CD4-positive, alpha-beta T cell treated with Interleukin-4 for 1 hour (primary cell): ENCODE results near the gene PDZD2.
A peak's percentile ranks its signal among the peaks of the same experiment; 100 is the strongest.

ENCODE experiments used
- DNase-seq, 2 donors: peaks; one replicate each; pipeline ENCODE4 v3.0.0-alpha.2; 2020 to 2022

Gene PDZD2

DNA sequence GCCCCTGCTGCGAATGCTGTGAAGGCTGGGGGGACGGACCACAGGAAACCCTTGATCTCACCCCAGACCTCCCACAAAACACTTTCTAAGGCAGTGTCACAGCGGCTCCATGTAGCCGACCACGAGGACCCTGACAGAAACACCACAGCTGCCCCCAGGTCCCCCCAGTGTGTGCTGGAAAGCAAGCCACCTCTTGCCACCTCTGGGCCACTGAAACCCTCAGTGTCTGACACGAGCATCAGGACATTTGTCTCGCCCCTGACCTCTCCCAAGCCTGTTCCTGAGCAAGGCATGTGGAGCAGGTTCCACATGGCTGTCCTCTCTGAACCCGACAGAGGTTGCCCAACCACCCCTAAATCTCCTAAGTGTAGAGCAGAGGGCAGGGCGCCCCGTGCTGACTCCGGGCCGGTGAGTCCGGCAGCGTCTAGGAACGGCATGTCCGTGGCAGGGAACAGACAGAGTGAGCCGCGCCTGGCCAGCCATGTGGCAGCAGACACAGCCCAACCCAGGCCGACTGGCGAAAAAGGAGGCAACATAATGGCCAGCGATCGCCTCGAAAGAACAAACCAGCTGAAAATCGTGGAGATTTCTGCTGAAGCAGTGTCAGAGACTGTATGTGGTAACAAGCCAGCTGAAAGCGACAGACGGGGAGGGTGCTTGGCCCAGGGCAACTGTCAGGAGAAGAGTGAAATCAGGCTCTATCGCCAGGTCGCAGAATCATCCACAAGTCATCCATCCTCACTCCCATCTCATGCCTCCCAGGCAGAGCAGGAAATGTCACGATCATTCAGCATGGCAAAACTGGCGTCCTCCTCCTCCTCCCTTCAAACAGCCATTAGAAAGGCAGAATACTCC is 450.4 kb downstream of the PDZD2 start:
- no peak for DNase-seq

DNA sequence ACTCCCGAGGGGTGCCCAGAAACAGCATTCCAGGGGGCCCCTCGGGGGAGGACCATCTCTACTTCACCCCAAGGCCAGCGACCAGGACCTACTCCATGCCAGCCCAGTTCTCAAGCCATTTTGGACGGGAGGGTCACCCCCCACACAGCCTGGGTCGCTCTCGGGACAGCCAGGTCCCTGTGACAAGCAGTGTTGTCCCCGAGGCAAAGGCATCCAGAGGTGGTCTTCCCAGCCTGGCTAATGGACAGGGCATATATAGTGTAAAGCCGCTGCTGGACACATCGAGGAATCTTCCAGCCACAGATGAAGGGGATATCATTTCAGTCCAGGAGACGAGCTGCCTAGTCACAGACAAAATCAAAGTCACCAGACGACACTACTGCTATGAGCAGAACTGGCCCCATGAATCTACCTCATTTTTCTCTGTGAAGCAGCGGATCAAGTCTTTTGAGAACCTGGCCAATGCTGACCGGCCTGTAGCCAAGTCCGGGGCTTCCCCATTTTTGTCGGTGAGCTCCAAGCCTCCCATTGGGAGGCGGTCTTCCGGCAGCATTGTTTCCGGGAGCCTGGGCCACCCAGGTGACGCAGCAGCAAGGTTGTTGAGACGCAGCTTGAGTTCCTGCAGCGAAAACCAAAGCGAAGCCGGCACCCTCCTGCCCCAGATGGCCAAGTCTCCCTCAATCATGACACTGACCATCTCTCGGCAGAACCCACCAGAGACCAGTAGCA is 451.3 kb downstream of the PDZD2 start:
- DNase-seq: no peak

DNA sequence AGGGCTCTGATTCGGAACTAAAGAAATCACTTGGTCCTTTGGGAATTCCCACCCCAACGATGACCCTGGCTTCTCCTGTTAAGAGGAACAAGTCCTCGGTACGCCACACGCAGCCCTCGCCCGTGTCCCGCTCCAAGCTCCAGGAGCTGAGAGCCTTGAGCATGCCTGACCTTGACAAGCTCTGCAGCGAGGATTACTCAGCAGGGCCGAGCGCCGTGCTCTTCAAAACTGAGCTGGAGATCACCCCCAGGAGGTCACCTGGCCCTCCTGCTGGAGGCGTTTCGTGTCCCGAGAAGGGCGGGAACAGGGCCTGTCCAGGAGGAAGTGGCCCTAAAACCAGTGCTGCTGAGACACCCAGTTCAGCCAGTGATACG is 451.8 kb downstream of the PDZD2 start:
- no peak for DNase-seq

DNA sequence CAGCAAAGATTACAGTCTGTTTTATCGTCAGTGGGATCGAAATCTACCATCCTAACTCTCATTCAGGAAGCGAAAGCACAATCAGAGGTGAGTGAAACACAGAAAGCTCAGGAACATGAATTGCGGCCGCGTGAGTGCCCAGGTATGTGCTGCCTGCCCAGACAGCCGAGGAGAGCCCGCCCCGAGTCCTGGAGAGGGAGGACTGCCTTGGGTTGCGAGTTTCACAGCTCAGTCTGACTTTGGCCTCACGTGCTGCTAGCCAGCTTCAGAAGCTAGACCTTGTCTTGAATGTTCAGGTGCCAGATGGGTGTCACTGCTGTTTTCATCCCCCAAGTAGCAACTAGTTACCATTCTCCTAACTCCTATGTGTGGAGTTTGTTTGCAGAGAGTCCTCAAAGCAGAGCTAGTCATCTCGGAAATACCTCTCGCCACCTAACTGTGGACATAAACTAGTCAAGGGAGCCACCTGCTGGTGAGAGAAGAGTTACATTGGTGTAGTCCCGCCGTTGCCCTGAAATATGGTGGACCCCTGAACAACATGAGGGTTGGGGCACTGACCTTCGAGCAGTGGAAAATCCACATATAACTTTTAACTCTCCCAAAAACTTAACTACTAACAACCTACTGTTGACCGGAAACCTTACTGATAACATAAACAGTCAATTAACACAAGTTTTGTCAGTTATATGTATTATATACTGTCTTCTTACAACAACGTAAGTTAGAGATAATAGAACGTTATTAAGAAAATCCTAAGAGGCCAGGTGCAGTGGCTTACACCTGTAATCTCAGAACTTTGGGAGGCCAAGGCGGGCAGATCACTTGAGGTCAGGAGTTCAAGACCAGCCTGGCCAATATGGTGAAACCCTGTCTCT is 454.2 kb downstream of the PDZD2 start:
- DNase-seq: peak; percentile 62

DNA sequence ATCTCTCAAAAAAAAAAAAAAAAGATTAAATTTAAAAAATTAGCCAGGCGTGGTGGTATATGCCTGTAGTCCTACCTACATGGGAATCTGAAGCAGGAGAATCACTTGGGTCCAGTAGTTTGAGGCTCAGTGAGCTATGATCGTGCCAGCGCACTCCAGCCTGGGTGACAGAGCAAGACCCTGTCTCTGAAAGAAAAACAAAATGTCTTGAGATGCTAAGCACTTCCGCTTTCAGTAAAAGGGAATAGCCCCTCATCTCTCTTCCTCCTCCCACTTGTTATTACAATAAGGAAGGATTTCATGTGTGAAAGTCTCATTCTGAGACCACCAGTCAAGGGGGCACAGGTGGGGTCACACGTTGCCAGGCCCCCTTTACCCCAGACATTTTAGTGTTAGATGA is 455.8 kb downstream of the PDZD2 start:
- DNase-seq: no peak

- no peak for DNase-seq
Measured at GRCh38 chr5:32095261-32095671, 456.3 kb downstream of the PDZD2 start.

GRCh38 chr5:32096891-32097595 is 458.1 kb downstream of the PDZD2 start:
- DNase-seq: no peak

DNA sequence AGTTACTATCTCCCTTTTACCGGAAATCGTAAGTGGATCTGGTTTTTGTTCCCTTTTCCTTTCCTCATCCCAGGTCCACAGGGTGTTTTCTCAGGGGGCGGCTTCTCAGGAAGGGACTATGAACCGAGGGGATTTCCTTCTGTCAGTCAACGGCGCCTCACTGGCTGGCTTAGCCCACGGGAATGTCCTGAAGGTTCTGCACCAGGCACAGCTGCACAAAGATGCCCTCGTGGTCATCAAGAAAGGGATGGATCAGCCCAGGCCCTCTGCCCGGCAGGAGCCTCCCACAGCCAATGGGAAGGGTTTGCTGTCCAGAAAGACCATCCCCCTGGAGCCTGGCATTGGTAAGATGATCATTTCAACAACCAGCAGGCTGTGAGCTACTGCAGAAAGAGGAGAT is 459.4 kb downstream of the PDZD2 start:
- DNase-seq: no peak

DNA sequence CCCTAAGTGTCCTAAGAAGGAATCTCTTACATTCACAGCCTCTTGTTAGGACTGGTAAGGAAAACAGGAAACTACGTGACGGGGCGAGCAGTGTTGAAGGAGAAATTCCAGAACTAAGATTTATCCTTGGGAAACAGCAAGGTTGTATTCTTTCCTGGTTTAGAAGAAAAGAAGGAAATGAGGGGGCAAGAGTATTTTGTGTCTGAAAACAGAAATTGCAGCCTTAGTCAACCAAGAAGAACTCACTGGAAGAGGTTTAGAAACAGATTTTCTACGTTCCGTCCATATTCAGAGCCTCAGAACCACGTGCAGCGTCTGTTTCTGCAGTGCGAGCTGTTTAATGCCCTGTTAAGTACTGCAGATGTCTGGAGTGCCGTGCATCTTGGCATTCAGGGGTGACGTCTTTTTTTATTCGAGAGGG is 460.0 kb downstream of the PDZD2 start:
- DNase-seq: no peak

DNA sequence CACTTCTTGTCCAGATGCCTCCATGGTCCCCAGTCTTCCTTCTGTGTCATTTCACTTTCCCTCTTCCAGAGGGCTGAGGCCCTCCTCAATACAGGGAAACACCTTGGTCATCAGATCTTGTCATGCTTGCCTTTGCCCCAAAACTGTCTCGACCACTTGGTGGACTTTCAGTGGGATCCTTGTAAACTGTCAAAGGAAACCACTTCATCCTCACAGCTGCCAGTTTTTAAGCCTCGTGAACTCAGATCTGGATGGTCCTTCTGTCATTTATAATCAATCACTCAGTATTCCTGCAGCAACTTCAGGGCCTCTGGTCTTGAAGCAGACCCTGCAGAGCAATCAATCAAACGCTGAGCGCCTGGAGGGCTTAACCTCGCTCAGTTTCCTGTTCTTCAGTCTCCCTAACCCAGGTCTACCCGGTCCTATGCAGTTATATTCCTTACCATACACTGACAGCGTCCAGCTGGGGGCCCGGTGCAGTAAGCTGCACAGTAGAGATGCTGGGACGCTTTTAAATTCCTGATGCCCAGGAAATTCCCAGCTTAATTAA is 460.6 kb downstream of the PDZD2 start:
- no peak for DNase-seq

- DNase-seq: no peak
Measured at GRCh38 chr5:32100230-32100629, 461.3 kb downstream of the PDZD2 start.

DNA sequence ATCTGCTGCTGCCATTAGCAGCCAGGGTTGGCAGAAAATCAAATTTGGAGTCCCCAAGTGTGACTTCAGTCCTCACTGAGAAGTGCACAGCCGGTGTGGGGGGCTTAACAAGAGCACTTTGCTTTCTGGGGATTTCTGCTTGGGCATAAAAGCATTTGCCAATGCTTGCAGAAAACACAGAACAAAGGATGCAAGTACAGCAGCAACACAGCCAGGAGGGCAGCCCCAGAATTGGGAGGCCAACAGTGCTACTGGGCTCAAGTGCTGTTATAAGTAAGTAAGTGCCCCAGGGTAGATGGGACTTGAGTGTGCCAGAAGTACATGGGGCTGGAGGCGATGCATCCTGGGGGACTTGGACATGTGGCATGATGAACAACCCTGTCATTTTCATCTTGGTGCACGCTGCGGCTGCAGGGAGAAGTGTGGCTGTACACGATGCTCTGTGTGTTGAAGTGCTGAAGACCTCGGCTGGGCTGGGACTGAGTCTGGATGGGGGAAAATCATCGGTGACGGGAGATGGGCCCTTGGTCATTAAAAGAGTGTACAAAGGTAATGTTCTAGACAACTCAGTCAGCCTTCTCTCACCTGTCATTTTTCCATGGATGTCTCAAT is 461.9 kb downstream of the PDZD2 start:
- no peak for DNase-seq

- no peak for DNase-seq
Measured at GRCh38 chr5:32102254-32102986, 463.5 kb downstream of the PDZD2 start.

- no peak for DNase-seq
Measured at GRCh38 chr5:32103521-32103920, 464.6 kb downstream of the PDZD2 start.

GRCh38 chr5:32107291-32107690 is 468.4 kb downstream of the PDZD2 start:
- no peak for DNase-seq

DNA sequence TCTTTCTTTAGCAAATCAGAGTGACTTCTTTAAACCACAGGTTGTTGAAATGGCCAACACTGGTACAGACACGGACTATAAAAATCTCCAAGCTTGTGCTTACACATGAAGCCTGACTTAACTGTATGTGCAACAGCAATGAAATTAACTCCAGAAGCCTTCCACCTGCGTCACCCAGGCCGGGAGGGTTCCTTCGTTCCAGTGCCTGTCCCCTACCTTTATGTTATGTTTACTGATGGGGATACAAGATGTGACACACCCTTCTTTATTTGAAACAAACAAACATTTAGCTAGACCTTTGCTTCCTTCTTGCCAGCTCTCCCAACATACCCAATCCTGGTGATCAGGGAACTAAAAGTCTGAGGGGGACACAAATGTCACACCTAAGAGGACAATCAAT is 469.2 kb downstream of the PDZD2 start:
- DNase-seq: no peak

DNA sequence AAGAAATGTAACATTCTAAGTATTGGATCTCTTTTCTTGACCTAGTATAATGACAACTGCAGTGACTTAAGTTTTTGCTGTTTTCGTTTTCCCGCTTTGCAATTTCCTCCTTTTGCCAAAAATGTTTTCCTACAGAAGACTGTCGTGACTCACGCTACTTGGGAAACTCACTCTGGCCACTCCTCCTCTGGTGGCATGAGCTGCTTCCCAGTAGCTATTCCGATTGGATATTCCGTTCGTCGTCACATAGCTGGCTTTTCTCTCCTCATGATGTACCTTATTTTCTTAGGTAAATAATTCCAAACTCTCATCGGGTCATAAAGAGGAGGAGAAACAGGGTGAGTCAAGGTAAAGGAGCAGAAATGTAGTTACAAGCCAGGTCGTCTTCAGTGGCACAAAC is 470.3 kb downstream of the PDZD2 start:
- no peak for DNase-seq

DNA sequence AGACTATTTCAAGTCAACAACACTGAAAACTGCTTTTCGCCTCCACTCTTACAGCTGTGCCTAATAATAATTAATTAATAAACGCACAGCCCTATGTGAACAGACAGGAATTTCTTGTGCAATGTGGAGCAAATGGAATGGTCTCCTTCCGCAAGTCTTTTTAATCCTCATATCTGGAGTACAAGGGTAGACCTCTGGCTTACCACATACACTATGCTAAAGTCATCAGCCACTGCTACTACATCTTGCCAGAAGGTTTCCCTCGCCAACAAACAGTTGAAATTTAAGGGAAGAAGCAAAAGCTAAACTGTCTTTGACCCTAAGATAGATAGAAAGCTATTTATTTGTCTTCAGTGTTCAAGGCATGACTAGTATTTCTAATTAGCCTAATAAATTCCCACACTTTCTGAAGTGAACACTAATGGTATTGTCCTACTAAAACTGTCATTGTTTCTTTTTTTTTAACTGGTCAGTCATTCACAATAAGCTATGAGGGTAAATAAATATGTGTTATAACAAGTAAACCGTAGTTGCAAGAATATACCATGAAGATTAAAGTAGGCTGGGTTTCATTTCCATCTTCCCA is 471.3 kb downstream of the PDZD2 start:
- DNase-seq: no peak

DNA sequence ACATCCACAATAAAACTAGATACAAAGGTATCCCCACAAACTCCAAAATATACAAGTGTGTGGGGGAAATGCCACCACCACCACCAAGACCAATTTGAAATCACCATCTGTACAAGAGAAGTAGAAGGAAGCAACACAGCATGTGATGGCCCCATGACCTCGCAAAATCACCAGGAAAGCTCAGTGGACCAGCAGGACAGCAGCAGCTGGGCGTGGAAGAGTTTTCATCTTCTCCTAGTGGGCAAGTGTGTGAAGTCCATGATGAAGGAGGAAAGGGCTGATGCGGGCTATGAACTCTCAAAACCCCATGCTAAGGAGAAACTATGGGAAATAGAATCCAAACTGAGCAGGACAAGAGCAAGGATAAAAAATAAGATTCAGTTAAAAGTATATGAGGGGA is 477.1 kb downstream of the PDZD2 start:
- DNase-seq: no peak

GRCh38 chr5:32116574-32117313 is 477.8 kb downstream of the PDZD2 start:
- DNase-seq: no peak
